Measurements from ENCODE around the gene METTL16. TPM values are rescaled to one million over a fixed set of nuclear protein-coding genes. Genes with fewer than 3 reads are reported as not detected.
"Not testable (repeated sequence)": the region's sequence is repeated elsewhere in the genome, so short reads cannot be mapped to it uniquely, and the experiment has no call there.

Gene METTL16
- total RNA-seq = 12.4 and 17.6 TPM in 2 replicates

- H3K4me3 ChIP-seq (ENCODE audit: low read depth, low read length) = peak within 1 kb of the TSS; percentile 77
- FAIRE-seq = peak; percentile 47
- peak; percentile 98 for DNase-seq (ENCODE audit: low read depth)
- H3K27me3 ChIP-seq (ENCODE audit: control insufficient read depth, insufficient read depth, low read length) = no peaks in the 10 kb centered on the region
- TF ChIP-seq CTCF (IDR thresholded peaks at IDR 0.05; ENCODE audit: insufficient read depth, low read length, severe bottlenecking) = no peak
- no peaks in the 10 kb centered on the region for H3K36me3 ChIP-seq (ENCODE audit: control insufficient read depth, insufficient read depth, low read length)
Measured at GRCh38 chr17:2511462-2512369, at the start of gene METTL16. METTL16 (minus strand) TSS chr17:2511888; CDS start chr17:2502331, 9,557 bp downstream.

GRCh38 chr17:2560658-2561057 is 49.0 kb upstream of the METTL16 start:
- Histone ChIP-seq H3K36me3 (ENCODE audit: control insufficient read depth, insufficient read depth, low read length) (no peaks in the 10 kb centered on the region), H3K4me3 (ENCODE audit: low read depth, low read length) (no peak overlapping the region), H3K27me3 (ENCODE audit: control insufficient read depth, insufficient read depth, low read length) (no peaks in the 10 kb centered on the region)
- DNase-seq (ENCODE audit: low read depth) (peak; percentile 68), FAIRE-seq (no peak)
- TF ChIP-seq CTCF (IDR thresholded peaks at IDR 0.05; ENCODE audit: insufficient read depth, low read length, severe bottlenecking) = no peak

GRCh38 chr17:2551928-2552327 is 40.2 kb upstream of the METTL16 start:
- no peak for FAIRE-seq
- Histone ChIP-seq H3K27me3 (ENCODE audit: control insufficient read depth, insufficient read depth, low read length) (no peaks in the 10 kb centered on the region), H3K4me3 (ENCODE audit: low read depth, low read length) (no peak overlapping the region), H3K36me3 (ENCODE audit: control insufficient read depth, insufficient read depth, low read length) (no peaks in the 10 kb centered on the region)
- TF ChIP-seq CTCF (IDR thresholded peaks at IDR 0.05; ENCODE audit: insufficient read depth, low read length, severe bottlenecking) = no peak
- DNase-seq (ENCODE audit: low read depth) = no peak

GRCh38 chr17:2551493-2551892 is 39.8 kb upstream of the METTL16 start:
- Histone ChIP-seq H3K4me3 (ENCODE audit: low read depth, low read length) (no peak overlapping the region), H3K36me3 (ENCODE audit: control insufficient read depth, insufficient read depth, low read length) (no peaks in the 10 kb centered on the region), H3K27me3 (ENCODE audit: control insufficient read depth, insufficient read depth, low read length) (no peaks in the 10 kb centered on the region)
- TF ChIP-seq CTCF (IDR thresholded peaks at IDR 0.05; ENCODE audit: insufficient read depth, low read length, severe bottlenecking) = no peak
- FAIRE-seq (no peak), DNase-seq (ENCODE audit: low read depth) (no peak)

- DNase-seq (ENCODE audit: low read depth) (peak; percentile 39), FAIRE-seq (no peak)
- H3K36me3 ChIP-seq (ENCODE audit: control insufficient read depth, insufficient read depth, low read length) = no peaks in the 10 kb centered on the region
- no peak for TF ChIP-seq CTCF (IDR thresholded peaks at IDR 0.05; ENCODE audit: insufficient read depth, low read length, severe bottlenecking)
- H3K27me3 ChIP-seq (ENCODE audit: control insufficient read depth, insufficient read depth, low read length) = no peaks in the 10 kb centered on the region
- H3K4me3 ChIP-seq (ENCODE audit: low read depth, low read length) = no peak overlapping the region
Measured at GRCh38 chr17:2549392-2550211, 37.9 kb upstream of the METTL16 start.

GRCh38 chr17:2548026-2548425 is 36.3 kb upstream of the METTL16 start:
- not testable (repeated sequence) for H3K27me3 ChIP-seq (ENCODE audit: control insufficient read depth, insufficient read depth, low read length); H3K36me3 ChIP-seq (ENCODE audit: control insufficient read depth, insufficient read depth, low read length); H3K4me3 ChIP-seq (ENCODE audit: low read depth, low read length); FAIRE-seq
- DNase-seq (ENCODE audit: low read depth) = peak; percentile 62

All from bronchial epithelial cell (primary cell).